ENCODE measurements around the gene CNTN1.

Gene CNTN1

DNA sequence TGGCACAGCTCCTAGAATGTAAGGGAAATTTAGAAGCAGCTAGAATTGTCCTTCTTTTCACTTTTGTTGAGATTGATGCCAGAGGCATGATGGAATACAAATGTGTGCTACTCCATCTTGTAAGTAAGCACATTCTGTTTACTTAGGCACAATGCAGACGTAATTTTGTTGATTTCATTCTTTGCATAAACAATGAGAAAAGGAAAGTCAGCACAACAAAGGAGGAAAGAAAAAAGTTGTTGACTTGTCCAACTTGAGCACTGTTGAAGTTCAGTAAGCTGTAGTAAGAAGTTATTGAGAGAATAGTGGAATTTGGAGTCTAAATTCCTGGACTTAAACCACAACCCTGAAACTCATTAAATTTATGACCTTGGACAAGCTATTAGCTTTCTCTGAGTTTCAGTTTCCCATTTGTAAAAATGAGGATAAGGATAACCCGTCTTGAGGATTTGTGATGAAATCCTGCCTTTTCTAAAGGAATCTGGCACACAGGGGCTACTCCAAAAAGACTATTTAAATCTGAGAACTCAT is 19.4 kb upstream of the CNTN1 start:
- no peak for TF ChIP-seq CTCF (IDR thresholded peaks at IDR 0.05; ENCODE audit: insufficient read depth, low read depth, low read length, missing control alignments)
- DNase-seq (ENCODE audit: low read depth) = no peak
- H3K4me3 ChIP-seq (ENCODE audit: low read depth, low read length) = no peak overlapping the region

DNA sequence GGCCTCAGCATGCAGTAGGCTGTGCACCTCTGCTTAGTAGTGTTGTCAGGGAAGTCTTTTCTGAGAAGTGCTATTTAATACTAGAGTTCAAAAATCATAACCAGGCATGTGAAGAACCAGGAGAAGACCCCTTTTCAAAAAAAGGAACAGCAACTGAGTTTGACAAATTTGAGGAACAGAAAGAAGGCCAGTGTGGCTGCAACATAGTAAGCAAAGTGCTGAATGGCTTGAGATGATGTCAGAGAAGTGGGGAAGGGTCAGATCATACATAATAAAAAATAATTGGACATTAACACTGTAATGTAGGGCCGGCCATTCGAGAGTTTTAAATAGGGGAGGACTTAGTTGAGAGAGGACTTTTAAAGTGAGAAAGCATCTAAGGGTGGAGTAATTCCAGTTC is 11.1 kb upstream of the CNTN1 start:
- TF ChIP-seq CTCF (IDR thresholded peaks at IDR 0.05; ENCODE audit: insufficient read depth, low read depth, low read length, missing control alignments) = no peak
- H3K4me3 ChIP-seq (ENCODE audit: low read depth, low read length) = no peak overlapping the region
- DNase-seq (ENCODE audit: low read depth) = no peak

- no peak for DNase-seq (ENCODE audit: low read depth)
- no peak for TF ChIP-seq CTCF (IDR thresholded peaks at IDR 0.05; ENCODE audit: insufficient read depth, low read depth, low read length, missing control alignments)
Observed at GRCh38 chr12:40684986-40685385, 7.3 kb upstream of the CNTN1 start.

DNA sequence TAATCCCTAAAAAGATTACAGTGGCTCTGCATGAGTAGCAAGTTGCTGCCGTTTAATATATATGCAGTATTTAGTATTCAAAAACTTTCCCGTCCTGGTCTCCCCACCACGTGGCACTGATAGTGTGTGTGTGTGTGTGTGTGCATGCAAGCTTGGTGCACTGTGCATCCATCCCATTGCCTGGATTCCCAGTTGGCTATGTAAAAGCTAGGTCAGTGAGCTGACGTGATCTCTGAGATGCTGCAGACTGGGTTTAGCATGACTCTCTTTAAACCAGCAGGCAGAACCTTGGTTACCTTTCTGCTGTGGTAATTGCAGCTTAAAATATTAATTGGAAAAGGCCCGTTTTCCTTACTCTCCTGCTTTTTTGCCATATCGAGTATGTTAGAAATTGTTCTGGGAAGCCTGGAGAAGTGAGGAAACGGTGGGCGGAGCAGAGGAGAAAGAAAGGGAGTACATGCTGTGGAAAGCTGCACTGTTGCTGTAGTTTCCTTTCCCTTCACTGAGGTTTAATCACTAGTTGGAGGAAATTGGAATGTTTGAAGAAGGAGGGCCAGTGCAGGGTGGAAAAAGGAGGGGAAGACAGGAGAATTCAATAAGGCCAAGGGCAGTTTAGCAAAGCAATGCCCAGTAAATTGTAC is 4.0 kb upstream of the CNTN1 start:
- no peak overlapping the region for H3K4me3 ChIP-seq (ENCODE audit: low read depth, low read length)
- TF ChIP-seq CTCF (IDR thresholded peaks at IDR 0.05; ENCODE audit: insufficient read depth, low read depth, low read length, missing control alignments) = no peak
- no peak for DNase-seq (ENCODE audit: low read depth)

More at GRCh38 chr12:40684986-40685385, 7.3 kb upstream of the CNTN1 start:
- no peak overlapping the region for H3K4me3 ChIP-seq (ENCODE audit: low read depth, low read length)

DNA sequence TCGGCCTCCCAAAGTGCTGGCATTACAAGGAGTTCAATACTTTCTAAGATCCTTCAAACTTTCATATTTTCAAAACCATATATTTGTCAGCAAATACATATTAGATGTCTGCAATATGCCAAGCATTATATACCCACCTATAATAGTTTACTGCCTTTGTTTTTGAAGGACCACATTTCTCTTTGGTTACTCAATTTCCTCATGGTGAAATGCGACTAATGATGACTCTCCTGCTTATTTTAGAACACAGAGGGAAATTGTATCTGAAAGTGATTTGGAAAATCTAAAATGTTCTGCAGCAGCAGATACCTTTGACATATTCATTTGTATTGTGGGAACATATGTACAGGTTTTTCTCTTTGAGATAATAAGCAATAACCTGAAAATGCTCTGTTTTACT is 2.7 kb upstream of the CNTN1 start:
- no peak for DNase-seq (ENCODE audit: low read depth)
- H3K4me3 ChIP-seq (ENCODE audit: low read depth, low read length) = no peak overlapping the region

GRCh38 chr12:40692765-40693206 is 547 bp downstream of the CNTN1 start:
- no peak overlapping the region for H3K4me3 ChIP-seq (ENCODE audit: low read depth, low read length)

More for the DNA sequence above, 2.7 kb upstream of the CNTN1 start:
- no peak for TF ChIP-seq CTCF (IDR thresholded peaks at IDR 0.05; ENCODE audit: insufficient read depth, low read depth, low read length, missing control alignments)

More at GRCh38 chr12:40692765-40693206, 547 bp downstream of the CNTN1 start:
- DNase-seq (ENCODE audit: low read depth) = no peak
- no peak for TF ChIP-seq CTCF (IDR thresholded peaks at IDR 0.05; ENCODE audit: insufficient read depth, low read depth, low read length, missing control alignments)
